IMR-90 (cell line): ENCODE measurements around the gene TTC29.

Experiments
- NFE2L2 ChIP-seq: fragments of 150-350 bp; IDR thresholded peaks from 2 replicates; pipeline ENCODE4 v1.6.1; 2016; ENCODE audit warnings: low read depth, mild to moderate bottlenecking, low read length
- POLR2A ChIP-seq: IDR thresholded peaks from 2 replicates; pipeline ENCODE4 v1.6.1; 2012; ENCODE audit warnings: mild to moderate bottlenecking, low read depth, low read length
- RFX5 ChIP-seq: IDR thresholded peaks from 2 replicates; pipeline ENCODE4 v1.8.0; 2012; ENCODE audit warnings: low read depth, mild to moderate bottlenecking, low read length, moderate library complexity
- TF ChIP-seq, protein P1 (sequence below): conservative IDR thresholded peaks from 2 replicates; pipeline ENCODE4 v1.5.1; 2012; ENCODE audit warnings: mild to moderate bottlenecking, low read depth, low read length, improper control_type of control experiment
- TF ChIP-seq, protein P2 (sequence below): fragments of 150-350 bp; IDR thresholded peaks from 2 replicates; pipeline ENCODE4 v1.6.1; 2017; ENCODE audit warnings: mild to moderate bottlenecking, antibody characterized with exemption, low read length, low read depth

DNA sequence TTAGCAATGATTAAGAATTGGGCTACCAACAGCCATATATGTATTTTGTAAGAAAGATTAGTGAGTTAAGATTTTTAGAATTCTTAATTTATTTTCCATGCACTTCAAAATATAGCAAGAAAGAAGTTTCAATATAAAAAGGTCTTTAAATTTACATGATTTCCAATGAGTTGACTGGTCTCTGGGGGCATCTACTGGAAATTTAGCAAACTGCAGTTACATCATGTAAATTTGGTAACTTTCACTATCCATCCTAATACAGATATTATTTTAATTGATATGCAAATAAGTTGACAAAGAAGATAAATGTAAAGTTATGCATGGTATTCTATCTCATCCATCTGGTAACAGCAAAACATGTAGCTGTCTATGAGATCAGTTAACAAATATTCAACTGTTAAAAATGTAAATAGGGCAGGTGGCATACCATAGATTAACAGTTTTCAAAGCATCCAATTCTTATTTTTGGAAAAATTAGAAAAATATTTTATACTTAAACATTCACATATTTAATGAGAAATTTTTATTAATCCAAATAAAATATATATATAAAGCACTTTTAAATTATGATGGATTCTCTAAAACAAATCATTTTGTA, 29.1 kb downstream of the TTC29 start:
- TF ChIP-seq, protein P1, sequence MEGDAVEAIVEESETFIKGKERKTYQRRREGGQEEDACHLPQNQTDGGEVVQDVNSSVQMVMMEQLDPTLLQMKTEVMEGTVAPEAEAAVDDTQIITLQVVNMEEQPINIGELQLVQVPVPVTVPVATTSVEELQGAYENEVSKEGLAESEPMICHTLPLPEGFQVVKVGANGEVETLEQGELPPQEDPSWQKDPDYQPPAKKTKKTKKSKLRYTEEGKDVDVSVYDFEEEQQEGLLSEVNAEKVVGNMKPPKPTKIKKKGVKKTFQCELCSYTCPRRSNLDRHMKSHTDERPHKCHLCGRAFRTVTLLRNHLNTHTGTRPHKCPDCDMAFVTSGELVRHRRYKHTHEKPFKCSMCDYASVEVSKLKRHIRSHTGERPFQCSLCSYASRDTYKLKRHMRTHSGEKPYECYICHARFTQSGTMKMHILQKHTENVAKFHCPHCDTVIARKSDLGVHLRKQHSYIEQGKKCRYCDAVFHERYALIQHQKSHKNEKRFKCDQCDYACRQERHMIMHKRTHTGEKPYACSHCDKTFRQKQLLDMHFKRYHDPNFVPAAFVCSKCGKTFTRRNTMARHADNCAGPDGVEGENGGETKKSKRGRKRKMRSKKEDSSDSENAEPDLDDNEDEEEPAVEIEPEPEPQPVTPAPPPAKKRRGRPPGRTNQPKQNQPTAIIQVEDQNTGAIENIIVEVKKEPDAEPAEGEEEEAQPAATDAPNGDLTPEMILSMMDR: peak; percentile 82
- TF ChIP-seq POLR2A (no peak), RFX5 (no peak), NFE2L2 (no peak)
- TF ChIP-seq, protein P2, sequence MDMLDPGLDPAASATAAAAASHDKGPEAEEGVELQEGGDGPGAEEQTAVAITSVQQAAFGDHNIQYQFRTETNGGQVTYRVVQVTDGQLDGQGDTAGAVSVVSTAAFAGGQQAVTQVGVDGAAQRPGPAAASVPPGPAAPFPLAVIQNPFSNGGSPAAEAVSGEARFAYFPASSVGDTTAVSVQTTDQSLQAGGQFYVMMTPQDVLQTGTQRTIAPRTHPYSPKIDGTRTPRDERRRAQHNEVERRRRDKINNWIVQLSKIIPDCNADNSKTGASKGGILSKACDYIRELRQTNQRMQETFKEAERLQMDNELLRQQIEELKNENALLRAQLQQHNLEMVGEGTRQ: no peak
